A549 (cell line): ENCODE data around the gene MTMR11.

Experiments used
- CEBPB ChIP-seq, 2 experiments: fragments of >200 bp in 1 of 2; sonication (Bioruptor Twin) in 1 of 2; formaldehyde crosslinking in 1 of 2; IDR thresholded peaks; 2 replicates each; pipeline ENCODE4 v1.6.1; 2012 to 2016
- CTCF ChIP-seq: fragments of >200 bp; sonication (Bioruptor Twin); formaldehyde crosslinking; IDR thresholded peaks from 3 replicates; pipeline ENCODE4 v1.5.1; 2016
- JUNB ChIP-seq: fragments of >200 bp; sonication (Bioruptor Twin); formaldehyde crosslinking; IDR thresholded peaks from 2 replicates; pipeline ENCODE4 v1.6.1; 2016
- MYC ChIP-seq: IDR thresholded peaks from 2 replicates; pipeline ENCODE4 v1.6.1; 2012; ENCODE audit warnings: mild to moderate bottlenecking, inconsistent platforms, low read length, improper control_type of control experiment, borderline replicate concordance
- NR3C1 ChIP-seq: fragments of >200 bp; sonication (Bioruptor Twin); formaldehyde crosslinking; IDR thresholded peaks from 3 replicates; pipeline ENCODE4 v1.6.1; 2017
- PHF8 ChIP-seq: fragments of 200-600 bp; sonication (generic); IDR thresholded peaks from 2 replicates; pipeline ENCODE4 v1.6.1; 2016; ENCODE audit warnings: low read depth, mild to moderate bottlenecking, antibody characterized with exemption, moderate library complexity, borderline replicate concordance
- POLR2A ChIP-seq: IDR thresholded peaks from 2 replicates; pipeline ENCODE4 v1.6.1; 2012; ENCODE audit warnings: mild to moderate bottlenecking, low read length
- RAD21 ChIP-seq, 2 experiments: fragments of >200 bp in 1 of 2; sonication (Bioruptor Twin) in 1 of 2; formaldehyde crosslinking in 1 of 2; IDR thresholded peaks in 1 of 2; conservative IDR thresholded peaks in 1 of 2; 2 replicates in 1 of 2; 3 replicates in 1 of 2; pipeline ENCODE4 v1.6.1; 2012 to 2018; ENCODE audit warnings: inconsistent platforms in 1 of 2
- REST ChIP-seq: fragments of 200-600 bp; sonication (generic); IDR thresholded peaks from 2 replicates; pipeline ENCODE4 v1.6.1; 2016; ENCODE audit warnings: antibody characterized with exemption, mild to moderate bottlenecking, moderate library complexity
- SMC3 ChIP-seq: fragments of >200 bp; sonication (Bioruptor Twin); formaldehyde crosslinking; IDR thresholded peaks from 3 replicates; pipeline ENCODE4 v1.6.1; 2018; ENCODE audit warnings: inconsistent platforms
- USF2 ChIP-seq: fragments of 450-650 bp; IDR thresholded peaks from 2 replicates; pipeline ENCODE4 v1.6.1; 2014; ENCODE audit warnings: antibody characterized with exemption
- ZSCAN20 ChIP-seq: fragments of 250-450 bp; sonication (Bioruptor Pico); IDR thresholded peaks from 2 replicates; pipeline ENCODE4 v1.8.0; 2022; ENCODE audit warnings: mild to moderate bottlenecking, moderate library complexity

- TF ChIP-seq SMC3: no peak
- no peak for TF ChIP-seq CTCF
- no peak for TF ChIP-seq JUNB
- TF ChIP-seq CEBPB (IDR thresholded peaks at IDR 0.05): no peak
- TF ChIP-seq NR3C1: no peak
- no peak for TF ChIP-seq RAD21 (conservative IDR thresholded peaks at IDR 0.05 in 1 of 2, IDR thresholded peaks at IDR 0.05 in 1 of 2)
- no peak for TF ChIP-seq ZSCAN20 (CRISPR knock-in tag)
- TF ChIP-seq POLR2A: no peak
- no peak for TF ChIP-seq PHF8
- no peak for TF ChIP-seq MYC
- TF ChIP-seq USF2: no peak
- TF ChIP-seq REST: no peak
These were observed 41.9 kb upstream of the MTMR11 start for GRCh38 chr1:149978547-149979023.
